GM23338 (cell line): ENCODE results near the gene CTNNA2. TPM values are rescaled to one million over a fixed set of nuclear protein-coding genes. Genes with fewer than 3 reads are reported as not detected.

Experiments used
- ATAC-seq: fragments of 200-7000 bp; cut with Tn5 transposase; 3 replicates; pipeline ENCODE4 v1.9.1; 2020
- DNase-seq: peaks from one replicate; pipeline ENCODE4 v3.0.0-alpha.2; 2015; ENCODE audit warnings: low spot score
- H2AFZ ChIP-seq: fragments of 200-600 bp; sonication (generic); 2 replicates; pipeline ENCODE4 v1.8.0; 2016; ENCODE audit warnings: antibody characterized with exemption, mild to moderate bottlenecking, moderate library complexity
- H3F3A ChIP-seq: fragments of 200-600 bp; sonication (generic); replicated peaks from 2 replicates; pipeline ENCODE4 v1.8.0; 2017; ENCODE audit warnings: antibody characterized with exemption, mixed run types, low read depth
- H3K27ac ChIP-seq: fragments of 200-600 bp; sonication (generic); 2 replicates; pipeline ENCODE4 v1.6.1; 2016; ENCODE audit warnings: low read depth
- H3K27me3 ChIP-seq: fragments of 200-600 bp; sonication (generic); 2 replicates; pipeline ENCODE4 v1.8.0; 2016; ENCODE audit warnings: mild to moderate bottlenecking, mixed run types, moderate library complexity; ENCODE audit not compliant: insufficient read depth
- H3K36me3 ChIP-seq: fragments of 200-600 bp; sonication (generic); 2 replicates; pipeline ENCODE4 v1.8.0; 2016; ENCODE audit warnings: mild to moderate bottlenecking; ENCODE audit not compliant: insufficient read depth
- H3K4me1 ChIP-seq: fragments of 200-600 bp; sonication (generic); 2 replicates; pipeline ENCODE4 v1.8.0; 2016; ENCODE audit warnings: mild to moderate bottlenecking, moderate library complexity; ENCODE audit not compliant: insufficient read depth
- H3K4me2 ChIP-seq: fragments of 200-600 bp; sonication (generic); 2 replicates; pipeline ENCODE4 v1.7.1; 2017; ENCODE audit warnings: mixed run types
- H3K4me3 ChIP-seq: fragments of 200-600 bp; sonication (generic); 2 replicates; pipeline ENCODE4 v1.6.1; 2016; ENCODE audit warnings: mixed run types
- H3K79me2 ChIP-seq: fragments of 200-600 bp; sonication (generic); replicated peaks from 2 replicates; pipeline ENCODE4 v1.8.0; 2017; ENCODE audit warnings: mild to moderate bottlenecking; ENCODE audit not compliant: insufficient read depth
- H3K9me2 ChIP-seq: fragments of 200-600 bp; sonication (generic); 2 replicates; pipeline ENCODE4 v1.8.0; 2017; ENCODE audit not compliant: insufficient read depth
- H4K20me1 ChIP-seq: fragments of 200-600 bp; sonication (generic); replicated peaks from 2 replicates; pipeline ENCODE4 v1.8.0; 2017; ENCODE audit warnings: mild to moderate bottlenecking; ENCODE audit not compliant: insufficient read depth
- H3K27ac Mint-ChIP-seq: 2 replicates; pipeline ENCODE4 v1.8.0; 2020; ENCODE audit warnings: inconsistent platforms, mild to moderate bottlenecking, moderate library complexity, mixed read lengths
- H3K27me3 Mint-ChIP-seq: 3 replicates; pipeline ENCODE4 v1.8.0; 2022; ENCODE audit warnings: low read depth, mild to moderate bottlenecking, moderate library complexity, mixed read lengths, inconsistent platforms; ENCODE audit not compliant: insufficient read depth, poor library complexity
- H3K36me3 Mint-ChIP-seq: 3 replicates; pipeline ENCODE4 v1.8.0; 2021; ENCODE audit warnings: low read depth, mild to moderate bottlenecking, inconsistent platforms, moderate library complexity, mixed read lengths
- H3K4me1 Mint-ChIP-seq: 3 replicates; pipeline ENCODE4 v1.8.0; 2020; ENCODE audit warnings: mild to moderate bottlenecking, inconsistent platforms, mixed read lengths
- H3K4me3 Mint-ChIP-seq: 3 replicates; pipeline ENCODE4 v1.8.0; 2021; ENCODE audit warnings: moderate library complexity, mild to moderate bottlenecking, inconsistent platforms, mixed read lengths
- H3K9me3 Mint-ChIP-seq: 3 replicates; pipeline ENCODE4 v1.8.0; 2020; ENCODE audit warnings: moderate library complexity, mild to moderate bottlenecking, inconsistent platforms, mixed read lengths
- CREB1 ChIP-seq: fragments of 250-450 bp; sonication (Bioruptor Pico); IDR thresholded peaks from 2 replicates; pipeline ENCODE4 v1.5.0; 2020; ENCODE audit warnings: low read depth, mild to moderate bottlenecking, moderate library complexity
- EZH2 ChIP-seq: fragments of 200-600 bp; sonication (generic); IDR thresholded peaks from one replicate; pipeline ENCODE4 v1.8.0; 2017; ENCODE audit warnings: antibody characterized with exemption, mild to moderate bottlenecking, low read depth; ENCODE audit not compliant: unreplicated experiment
- EZH2phosphoT487 ChIP-seq: fragments of 200-600 bp; sonication (generic); IDR thresholded peaks from one replicate; pipeline ENCODE4 v1.8.1; 2018; ENCODE audit warnings: antibody characterized with exemption; ENCODE audit not compliant: unreplicated experiment
- JUNB ChIP-seq: IDR thresholded peaks from one replicate; pipeline ENCODE4 v1.6.1; 2016; ENCODE audit warnings: antibody characterized with exemption; ENCODE audit not compliant: unreplicated experiment
- NANOG ChIP-seq: IDR thresholded peaks from 2 replicates; pipeline ENCODE4 v1.6.1; 2016; ENCODE audit warnings: antibody characterized with exemption, borderline replicate concordance
- POLR2AphosphoS5 ChIP-seq: IDR thresholded peaks from 2 replicates; pipeline ENCODE4 v1.6.1; 2016; ENCODE audit warnings: antibody characterized with exemption, low read depth
- STAT1 ChIP-seq: IDR thresholded peaks from one replicate; pipeline ENCODE4 v1.6.1; 2016; ENCODE audit warnings: antibody characterized with exemption; ENCODE audit not compliant: unreplicated experiment
- ZNF114 ChIP-seq: fragments of 250-450 bp; sonication (Bioruptor Pico); IDR thresholded peaks from 2 replicates; pipeline ENCODE4 v1.5.0; 2020; ENCODE audit warnings: mild to moderate bottlenecking, moderate library complexity
- ZNF331 ChIP-seq: fragments of 250-450 bp; sonication (Bioruptor Pico); IDR thresholded peaks from 2 replicates; pipeline ENCODE4 v1.5.0; 2020; ENCODE audit warnings: low read depth, mild to moderate bottlenecking, moderate library complexity
- polyA plus RNA-seq: library from polyadenylated mRNA; unstranded; fragments of >200 nt; fragmentation: Nextera tagmentation; extraction: Ambion mirVana; gene quantifications from 2 replicates; pipeline ENCODE4 v1.2.1, GENCODE V29; 2016
- total RNA-seq: library from RNA; depleted of rRNA; stranded (reverse); fragments of >200 nt; shearing (Covaris generic); gene quantifications from 2 replicates; pipeline ENCODE4 v1.2.3, GENCODE V29; 2014
- TF ChIP-seq, protein P1 (sequence below): IDR thresholded peaks from 2 replicates; pipeline ENCODE4 v1.6.1; 2016; ENCODE audit warnings: antibody characterized with exemption
- TF ChIP-seq, protein P2 (sequence below): IDR thresholded peaks from one replicate; pipeline ENCODE4 v1.6.1; 2018; ENCODE audit warnings: antibody characterized with exemption; ENCODE audit not compliant: unreplicated experiment
- TF ChIP-seq, protein P3 (sequence below), 2 experiments: fragments of 200-600 bp in 1 of 2; sonication (generic) in 1 of 2; conservative IDR thresholded peaks; 2 replicates each; pipeline versions ENCODE4 v1.5.1 to v1.6.1; 2016 to 2017; ENCODE audit warnings: antibody characterized with exemption in 2 of 2, low read depth in 2 of 2, mild to moderate bottlenecking in 2 of 2, moderate library complexity in 1 of 2
- TF ChIP-seq, protein P4 (sequence below): fragments of 250-450 bp; sonication (Bioruptor Pico); IDR thresholded peaks from 2 replicates; pipeline ENCODE4 v1.5.0; 2020; ENCODE audit warnings: mild to moderate bottlenecking, moderate library complexity

CTNNA2 gene
- total and polyA plus RNA-seq, 2 experiments from 2014 or later, result 6.4 to 15.6 TPM

DNA sequence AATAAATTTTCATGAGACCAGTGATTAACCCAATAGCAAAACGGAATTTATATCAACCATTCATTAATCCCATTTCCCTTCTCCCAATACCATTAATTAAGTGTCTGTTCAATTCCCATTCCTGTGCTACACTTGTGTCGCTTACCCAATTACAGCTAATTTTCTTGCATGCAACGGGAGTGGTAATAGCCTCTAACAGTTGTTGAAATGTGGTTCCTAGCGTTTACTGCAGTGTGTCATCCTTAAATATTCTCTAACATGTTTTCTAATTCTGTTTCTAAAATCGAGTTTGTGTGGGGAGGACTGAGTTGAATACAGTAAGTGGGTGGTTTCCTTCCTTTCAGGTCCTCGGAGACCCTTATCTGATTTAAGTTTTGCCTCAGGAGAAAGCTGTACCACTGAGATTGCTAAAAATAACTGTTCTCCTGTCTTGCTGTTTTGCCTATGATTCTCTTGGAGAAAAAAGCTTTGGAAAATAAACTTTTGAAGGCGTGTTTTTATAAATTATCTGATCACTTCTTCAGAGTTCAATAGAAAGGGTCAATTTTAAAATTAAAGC is 851.0 kb downstream of the CTNNA2 start:
- Mint-ChIP-seq H3K27me3 (peaks cover 24% of the 10 kb centered on the region), H3K36me3 (no peaks in the 10 kb centered on the region), H3K27ac (no peak overlapping the region), H3K9me3 (no peaks in the 10 kb centered on the region), H3K4me3 (no peak overlapping the region), H3K4me1 (peaks cover 52% of the 10 kb centered on the region)
- DNase-seq (no peak), ATAC-seq (no peak)
- Histone ChIP-seq H3K27me3 (peaks cover 78% of the 10 kb centered on the region), H3K9me2 (no peaks in the 10 kb centered on the region), H2AFZ (no peak overlapping the region), H3K27ac (no peak overlapping the region), H3K4me2 (peak overlapping the region; percentile 19), H3K36me3 (no peaks in the 10 kb centered on the region), H3K79me2 (no peaks in the 10 kb centered on the region), H4K20me1 (no peaks in the 10 kb centered on the region), H3K4me3 (no peak overlapping the region), H3K4me1 (peaks cover 28% of the 10 kb centered on the region), H3F3A (no peaks in the 10 kb centered on the region)
- TF ChIP-seq POLR2AphosphoS5 (no peak), ZNF114 (CRISPR knock-in tag) (no peak), STAT1 (no peak), JUNB (no peak), EZH2 (no peak), EZH2phosphoT487 (no peak), CREB1 (CRISPR knock-in tag) (no peak), ZNF331 (CRISPR knock-in tag) (no peak), NANOG (no peak)
- TF ChIP-seq, protein P1, sequence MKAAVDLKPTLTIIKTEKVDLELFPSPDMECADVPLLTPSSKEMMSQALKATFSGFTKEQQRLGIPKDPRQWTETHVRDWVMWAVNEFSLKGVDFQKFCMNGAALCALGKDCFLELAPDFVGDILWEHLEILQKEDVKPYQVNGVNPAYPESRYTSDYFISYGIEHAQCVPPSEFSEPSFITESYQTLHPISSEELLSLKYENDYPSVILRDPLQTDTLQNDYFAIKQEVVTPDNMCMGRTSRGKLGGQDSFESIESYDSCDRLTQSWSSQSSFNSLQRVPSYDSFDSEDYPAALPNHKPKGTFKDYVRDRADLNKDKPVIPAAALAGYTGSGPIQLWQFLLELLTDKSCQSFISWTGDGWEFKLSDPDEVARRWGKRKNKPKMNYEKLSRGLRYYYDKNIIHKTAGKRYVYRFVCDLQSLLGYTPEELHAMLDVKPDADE, result no peak
- TF ChIP-seq, protein P2, sequence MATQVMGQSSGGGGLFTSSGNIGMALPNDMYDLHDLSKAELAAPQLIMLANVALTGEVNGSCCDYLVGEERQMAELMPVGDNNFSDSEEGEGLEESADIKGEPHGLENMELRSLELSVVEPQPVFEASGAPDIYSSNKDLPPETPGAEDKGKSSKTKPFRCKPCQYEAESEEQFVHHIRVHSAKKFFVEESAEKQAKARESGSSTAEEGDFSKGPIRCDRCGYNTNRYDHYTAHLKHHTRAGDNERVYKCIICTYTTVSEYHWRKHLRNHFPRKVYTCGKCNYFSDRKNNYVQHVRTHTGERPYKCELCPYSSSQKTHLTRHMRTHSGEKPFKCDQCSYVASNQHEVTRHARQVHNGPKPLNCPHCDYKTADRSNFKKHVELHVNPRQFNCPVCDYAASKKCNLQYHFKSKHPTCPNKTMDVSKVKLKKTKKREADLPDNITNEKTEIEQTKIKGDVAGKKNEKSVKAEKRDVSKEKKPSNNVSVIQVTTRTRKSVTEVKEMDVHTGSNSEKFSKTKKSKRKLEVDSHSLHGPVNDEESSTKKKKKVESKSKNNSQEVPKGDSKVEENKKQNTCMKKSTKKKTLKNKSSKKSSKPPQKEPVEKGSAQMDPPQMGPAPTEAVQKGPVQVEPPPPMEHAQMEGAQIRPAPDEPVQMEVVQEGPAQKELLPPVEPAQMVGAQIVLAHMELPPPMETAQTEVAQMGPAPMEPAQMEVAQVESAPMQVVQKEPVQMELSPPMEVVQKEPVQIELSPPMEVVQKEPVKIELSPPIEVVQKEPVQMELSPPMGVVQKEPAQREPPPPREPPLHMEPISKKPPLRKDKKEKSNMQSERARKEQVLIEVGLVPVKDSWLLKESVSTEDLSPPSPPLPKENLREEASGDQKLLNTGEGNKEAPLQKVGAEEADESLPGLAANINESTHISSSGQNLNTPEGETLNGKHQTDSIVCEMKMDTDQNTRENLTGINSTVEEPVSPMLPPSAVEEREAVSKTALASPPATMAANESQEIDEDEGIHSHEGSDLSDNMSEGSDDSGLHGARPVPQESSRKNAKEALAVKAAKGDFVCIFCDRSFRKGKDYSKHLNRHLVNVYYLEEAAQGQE, result no peak
- TF ChIP-seq, protein P3, sequence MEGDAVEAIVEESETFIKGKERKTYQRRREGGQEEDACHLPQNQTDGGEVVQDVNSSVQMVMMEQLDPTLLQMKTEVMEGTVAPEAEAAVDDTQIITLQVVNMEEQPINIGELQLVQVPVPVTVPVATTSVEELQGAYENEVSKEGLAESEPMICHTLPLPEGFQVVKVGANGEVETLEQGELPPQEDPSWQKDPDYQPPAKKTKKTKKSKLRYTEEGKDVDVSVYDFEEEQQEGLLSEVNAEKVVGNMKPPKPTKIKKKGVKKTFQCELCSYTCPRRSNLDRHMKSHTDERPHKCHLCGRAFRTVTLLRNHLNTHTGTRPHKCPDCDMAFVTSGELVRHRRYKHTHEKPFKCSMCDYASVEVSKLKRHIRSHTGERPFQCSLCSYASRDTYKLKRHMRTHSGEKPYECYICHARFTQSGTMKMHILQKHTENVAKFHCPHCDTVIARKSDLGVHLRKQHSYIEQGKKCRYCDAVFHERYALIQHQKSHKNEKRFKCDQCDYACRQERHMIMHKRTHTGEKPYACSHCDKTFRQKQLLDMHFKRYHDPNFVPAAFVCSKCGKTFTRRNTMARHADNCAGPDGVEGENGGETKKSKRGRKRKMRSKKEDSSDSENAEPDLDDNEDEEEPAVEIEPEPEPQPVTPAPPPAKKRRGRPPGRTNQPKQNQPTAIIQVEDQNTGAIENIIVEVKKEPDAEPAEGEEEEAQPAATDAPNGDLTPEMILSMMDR (conservative IDR thresholded peaks at IDR 0.05; ENCODE audit: low read depth in 2 of 2), result no peak
- TF ChIP-seq, protein P4, sequence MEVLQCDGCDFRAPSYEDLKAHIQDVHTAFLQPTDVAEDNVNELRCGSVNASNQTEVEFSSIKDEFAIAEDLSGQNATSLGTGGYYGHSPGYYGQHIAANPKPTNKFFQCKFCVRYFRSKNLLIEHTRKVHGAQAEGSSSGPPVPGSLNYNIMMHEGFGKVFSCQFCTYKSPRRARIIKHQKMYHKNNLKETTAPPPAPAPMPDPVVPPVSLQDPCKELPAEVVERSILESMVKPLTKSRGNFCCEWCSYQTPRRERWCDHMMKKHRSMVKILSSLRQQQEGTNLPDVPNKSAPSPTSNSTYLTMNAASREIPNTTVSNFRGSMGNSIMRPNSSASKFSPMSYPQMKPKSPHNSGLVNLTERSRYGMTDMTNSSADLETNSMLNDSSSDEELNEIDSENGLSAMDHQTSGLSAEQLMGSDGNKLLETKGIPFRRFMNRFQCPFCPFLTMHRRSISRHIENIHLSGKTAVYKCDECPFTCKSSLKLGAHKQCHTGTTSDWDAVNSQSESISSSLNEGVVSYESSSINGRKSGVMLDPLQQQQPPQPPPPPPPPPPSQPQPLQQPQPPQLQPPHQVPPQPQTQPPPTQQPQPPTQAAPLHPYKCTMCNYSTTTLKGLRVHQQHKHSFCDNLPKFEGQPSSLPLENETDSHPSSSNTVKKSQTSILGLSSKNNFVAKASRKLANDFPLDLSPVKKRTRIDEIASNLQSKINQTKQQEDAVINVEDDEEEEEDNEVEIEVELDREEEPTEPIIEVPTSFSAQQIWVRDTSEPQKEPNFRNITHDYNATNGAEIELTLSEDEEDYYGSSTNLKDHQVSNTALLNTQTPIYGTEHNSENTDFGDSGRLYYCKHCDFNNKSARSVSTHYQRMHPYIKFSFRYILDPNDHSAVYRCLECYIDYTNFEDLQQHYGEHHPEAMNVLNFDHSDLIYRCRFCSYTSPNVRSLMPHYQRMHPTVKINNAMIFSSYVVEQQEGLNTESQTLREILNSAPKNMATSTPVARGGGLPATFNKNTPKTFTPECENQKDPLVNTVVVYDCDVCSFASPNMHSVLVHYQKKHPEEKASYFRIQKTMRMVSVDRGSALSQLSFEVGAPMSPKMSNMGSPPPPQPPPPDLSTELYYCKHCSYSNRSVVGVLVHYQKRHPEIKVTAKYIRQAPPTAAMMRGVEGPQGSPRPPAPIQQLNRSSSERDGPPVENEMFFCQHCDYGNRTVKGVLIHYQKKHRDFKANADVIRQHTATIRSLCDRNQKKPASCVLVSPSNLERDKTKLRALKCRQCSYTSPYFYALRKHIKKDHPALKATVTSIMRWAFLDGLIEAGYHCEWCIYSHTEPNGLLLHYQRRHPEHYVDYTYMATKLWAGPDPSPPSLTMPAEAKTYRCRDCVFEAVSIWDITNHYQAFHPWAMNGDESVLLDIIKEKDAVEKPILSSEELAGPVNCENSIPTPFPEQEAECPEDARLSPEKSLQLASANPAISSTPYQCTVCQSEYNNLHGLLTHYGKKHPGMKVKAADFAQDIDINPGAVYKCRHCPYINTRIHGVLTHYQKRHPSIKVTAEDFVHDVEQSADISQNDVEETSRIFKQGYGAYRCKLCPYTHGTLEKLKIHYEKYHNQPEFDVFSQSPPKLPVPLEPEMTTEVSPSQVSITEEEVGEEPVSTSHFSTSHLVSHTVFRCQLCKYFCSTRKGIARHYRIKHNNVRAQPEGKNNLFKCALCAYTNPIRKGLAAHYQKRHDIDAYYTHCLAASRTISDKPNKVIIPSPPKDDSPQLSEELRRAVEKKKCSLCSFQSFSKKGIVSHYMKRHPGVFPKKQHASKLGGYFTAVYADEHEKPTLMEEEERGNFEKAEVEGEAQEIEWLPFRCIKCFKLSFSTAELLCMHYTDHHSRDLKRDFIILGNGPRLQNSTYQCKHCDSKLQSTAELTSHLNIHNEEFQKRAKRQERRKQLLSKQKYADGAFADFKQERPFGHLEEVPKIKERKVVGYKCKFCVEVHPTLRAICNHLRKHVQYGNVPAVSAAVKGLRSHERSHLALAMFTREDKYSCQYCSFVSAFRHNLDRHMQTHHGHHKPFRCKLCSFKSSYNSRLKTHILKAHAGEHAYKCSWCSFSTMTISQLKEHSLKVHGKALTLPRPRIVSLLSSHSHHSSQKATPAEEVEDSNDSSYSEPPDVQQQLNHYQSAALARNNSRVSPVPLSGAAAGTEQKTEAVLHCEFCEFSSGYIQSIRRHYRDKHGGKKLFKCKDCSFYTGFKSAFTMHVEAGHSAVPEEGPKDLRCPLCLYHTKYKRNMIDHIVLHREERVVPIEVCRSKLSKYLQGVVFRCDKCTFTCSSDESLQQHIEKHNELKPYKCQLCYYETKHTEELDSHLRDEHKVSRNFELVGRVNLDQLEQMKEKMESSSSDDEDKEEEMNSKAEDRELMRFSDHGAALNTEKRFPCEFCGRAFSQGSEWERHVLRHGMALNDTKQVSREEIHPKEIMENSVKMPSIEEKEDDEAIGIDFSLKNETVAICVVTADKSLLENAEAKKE (CRISPR knock-in tag), result no peak
